Measurements from ENCODE around the gene WNT16.

WNT16 gene

DNA sequence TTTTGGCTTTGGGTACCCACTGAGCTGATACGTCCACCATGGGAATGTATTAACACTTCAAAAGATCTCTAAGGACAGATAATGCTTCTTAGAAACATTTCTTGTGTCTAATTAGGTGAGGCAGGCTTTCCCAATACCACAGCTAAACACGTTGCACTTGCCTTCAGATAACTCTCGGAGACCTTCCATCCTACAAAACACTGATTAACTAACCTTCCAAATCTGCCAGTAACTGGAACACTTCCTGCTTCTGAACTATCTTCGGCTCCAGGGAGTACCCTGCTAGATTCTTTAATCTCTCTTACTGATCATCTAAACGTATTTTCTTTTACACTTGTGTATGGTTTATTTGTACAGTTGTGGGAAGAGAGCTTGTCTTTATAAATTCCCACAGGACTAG is 1.1 kb upstream of the WNT16 start:
- no peak overlapping the region for H3K4me3 ChIP-seq (ENCODE audit: low read depth, low read length)
- TF ChIP-seq POLR2A (IDR thresholded peaks at IDR 0.05; ENCODE audit: extremely low read depth, insufficient read length) = no peak
- no peak for TF ChIP-seq MYC (IDR thresholded peaks at IDR 0.05; ENCODE audit: low read depth, low read length)
- TF ChIP-seq, protein P1, sequence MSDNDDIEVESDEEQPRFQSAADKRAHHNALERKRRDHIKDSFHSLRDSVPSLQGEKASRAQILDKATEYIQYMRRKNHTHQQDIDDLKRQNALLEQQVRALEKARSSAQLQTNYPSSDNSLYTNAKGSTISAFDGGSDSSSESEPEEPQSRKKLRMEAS (IDR thresholded peaks at IDR 0.05; ENCODE audit: low read depth, low read length) = no peak
- TF ChIP-seq, protein P2, sequence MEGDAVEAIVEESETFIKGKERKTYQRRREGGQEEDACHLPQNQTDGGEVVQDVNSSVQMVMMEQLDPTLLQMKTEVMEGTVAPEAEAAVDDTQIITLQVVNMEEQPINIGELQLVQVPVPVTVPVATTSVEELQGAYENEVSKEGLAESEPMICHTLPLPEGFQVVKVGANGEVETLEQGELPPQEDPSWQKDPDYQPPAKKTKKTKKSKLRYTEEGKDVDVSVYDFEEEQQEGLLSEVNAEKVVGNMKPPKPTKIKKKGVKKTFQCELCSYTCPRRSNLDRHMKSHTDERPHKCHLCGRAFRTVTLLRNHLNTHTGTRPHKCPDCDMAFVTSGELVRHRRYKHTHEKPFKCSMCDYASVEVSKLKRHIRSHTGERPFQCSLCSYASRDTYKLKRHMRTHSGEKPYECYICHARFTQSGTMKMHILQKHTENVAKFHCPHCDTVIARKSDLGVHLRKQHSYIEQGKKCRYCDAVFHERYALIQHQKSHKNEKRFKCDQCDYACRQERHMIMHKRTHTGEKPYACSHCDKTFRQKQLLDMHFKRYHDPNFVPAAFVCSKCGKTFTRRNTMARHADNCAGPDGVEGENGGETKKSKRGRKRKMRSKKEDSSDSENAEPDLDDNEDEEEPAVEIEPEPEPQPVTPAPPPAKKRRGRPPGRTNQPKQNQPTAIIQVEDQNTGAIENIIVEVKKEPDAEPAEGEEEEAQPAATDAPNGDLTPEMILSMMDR (IDR thresholded peaks at IDR 0.05; ENCODE audit: low read depth, low read length) = no peak
- no peak for DNase-seq (ENCODE audit: low read depth)

DNA sequence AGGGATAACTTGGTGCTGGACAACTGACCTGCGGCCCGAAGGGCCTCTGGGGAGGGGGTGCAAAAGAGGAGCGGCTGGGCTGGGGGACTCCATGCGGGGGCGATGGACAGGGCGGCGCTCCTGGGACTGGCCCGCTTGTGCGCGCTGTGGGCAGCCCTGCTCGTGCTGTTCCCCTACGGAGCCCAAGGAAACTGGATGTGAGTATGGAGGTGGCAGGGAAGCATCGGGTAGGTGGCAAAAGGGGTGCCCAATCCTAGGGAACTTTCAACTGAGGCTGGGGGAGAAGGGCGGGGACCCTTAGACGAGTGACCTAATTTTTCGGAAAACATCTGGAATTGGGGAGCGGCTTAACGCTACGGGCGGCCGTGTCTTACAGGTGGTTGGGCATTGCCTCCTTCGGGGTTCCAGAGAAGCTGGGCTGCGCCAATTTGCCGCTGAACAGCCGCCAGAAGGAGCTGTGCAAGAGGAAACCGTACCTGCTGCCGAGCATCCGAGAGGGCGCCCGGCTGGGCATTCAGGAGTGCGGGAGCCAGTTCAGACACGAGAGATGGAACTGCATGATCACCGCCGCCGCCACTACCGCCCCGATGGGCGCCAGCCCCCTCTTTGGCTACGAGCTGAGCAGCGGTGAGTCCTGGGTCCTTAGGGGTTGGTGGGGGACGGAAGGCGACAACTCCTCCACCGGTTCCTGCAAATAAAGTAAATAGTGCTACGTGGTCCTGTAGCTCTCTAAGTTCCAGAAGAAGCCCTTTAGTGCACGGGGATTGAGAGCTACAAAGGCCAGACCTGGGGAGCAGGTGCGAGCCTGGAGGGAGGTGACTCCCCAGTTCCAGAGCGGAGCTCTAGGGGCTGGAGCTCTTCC is 622 bp downstream of the WNT16 start:
- no peak overlapping the region for H3K4me3 ChIP-seq (ENCODE audit: low read depth, low read length)
- TF ChIP-seq MYC (IDR thresholded peaks at IDR 0.05; ENCODE audit: low read depth, low read length) (no peak), POLR2A (IDR thresholded peaks at IDR 0.05; ENCODE audit: extremely low read depth, insufficient read length) (no peak)
- TF ChIP-seq, protein P1 (IDR thresholded peaks at IDR 0.05; ENCODE audit: low read depth, low read length) = no peak
- TF ChIP-seq, protein P2 (IDR thresholded peaks at IDR 0.05; ENCODE audit: low read depth, low read length) = no peak
- no peak for DNase-seq (ENCODE audit: low read depth)

DNA sequence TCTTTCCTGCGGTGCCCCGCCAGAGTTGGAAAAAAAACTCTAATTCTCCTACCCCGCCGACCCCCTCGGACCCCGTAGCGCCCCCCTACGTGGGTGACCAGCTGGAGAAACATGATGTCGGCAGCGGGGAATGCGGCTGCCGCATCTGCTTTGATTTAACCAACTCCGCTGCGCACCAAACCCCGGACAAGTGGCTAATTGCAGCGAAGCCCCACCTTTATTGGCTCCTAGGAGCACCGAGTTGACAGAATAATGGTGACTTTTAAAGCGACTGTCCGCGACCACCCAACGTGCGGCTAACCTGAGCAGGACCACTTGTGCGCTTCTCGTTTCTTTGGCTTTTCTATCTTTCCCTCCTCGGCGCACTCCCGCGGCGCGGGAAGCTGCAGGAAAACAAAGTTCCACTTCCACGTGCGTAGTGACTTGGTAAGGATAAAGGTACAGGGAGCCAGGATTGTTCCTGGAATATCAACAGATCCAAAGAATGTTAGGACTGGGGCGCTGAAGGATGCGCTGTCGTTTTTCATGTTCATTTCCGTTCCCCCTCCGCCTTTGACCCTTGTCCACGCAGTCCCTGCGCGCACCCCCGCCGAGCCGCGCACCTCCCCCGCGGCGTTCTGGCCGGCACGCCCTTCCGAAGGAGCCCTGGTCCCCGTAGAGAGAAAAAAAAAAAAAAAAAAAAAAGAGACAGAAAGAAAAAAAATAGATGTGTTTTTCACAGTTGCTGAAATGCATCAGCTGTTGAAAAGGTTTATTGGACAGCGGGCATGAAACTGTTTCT is 1.4 kb downstream of the WNT16 start:
- H3K4me3 ChIP-seq (ENCODE audit: low read depth, low read length) = no peak overlapping the region
- TF ChIP-seq, protein P2 (IDR thresholded peaks at IDR 0.05; ENCODE audit: low read depth, low read length) = no peak
- no peak for TF ChIP-seq POLR2A (IDR thresholded peaks at IDR 0.05; ENCODE audit: extremely low read depth, insufficient read length)
- no peak for TF ChIP-seq MYC (IDR thresholded peaks at IDR 0.05; ENCODE audit: low read depth, low read length)
- TF ChIP-seq, protein P1 (IDR thresholded peaks at IDR 0.05; ENCODE audit: low read depth, low read length) = no peak
- no peak for DNase-seq (ENCODE audit: low read depth)

DNA sequence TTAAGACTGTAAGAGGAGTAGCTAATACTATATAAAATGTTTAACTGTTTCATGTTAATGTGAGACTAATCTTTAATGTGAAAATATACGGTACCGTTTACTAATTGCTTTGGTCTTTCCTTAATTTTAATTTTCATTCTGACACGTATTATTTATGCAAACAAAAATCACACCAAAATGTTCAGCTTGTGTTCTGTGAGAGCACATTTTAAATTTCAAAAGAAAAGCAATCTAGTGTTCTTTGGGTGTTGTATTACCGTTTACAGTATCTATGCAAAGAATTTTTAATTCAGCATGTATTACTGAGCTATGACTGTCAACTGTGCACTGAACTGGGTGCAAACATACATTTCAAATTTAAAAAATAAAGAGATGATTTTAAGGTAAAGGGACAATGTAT is 2.2 kb downstream of the WNT16 start:
- no peak overlapping the region for H3K4me3 ChIP-seq (ENCODE audit: low read depth, low read length)
- TF ChIP-seq MYC (IDR thresholded peaks at IDR 0.05; ENCODE audit: low read depth, low read length) (no peak), POLR2A (IDR thresholded peaks at IDR 0.05; ENCODE audit: extremely low read depth, insufficient read length) (no peak)
- TF ChIP-seq, protein P2 (IDR thresholded peaks at IDR 0.05; ENCODE audit: low read depth, low read length) = no peak
- TF ChIP-seq, protein P1 (IDR thresholded peaks at IDR 0.05; ENCODE audit: low read depth, low read length) = no peak
- DNase-seq (ENCODE audit: low read depth) = no peak

DNA sequence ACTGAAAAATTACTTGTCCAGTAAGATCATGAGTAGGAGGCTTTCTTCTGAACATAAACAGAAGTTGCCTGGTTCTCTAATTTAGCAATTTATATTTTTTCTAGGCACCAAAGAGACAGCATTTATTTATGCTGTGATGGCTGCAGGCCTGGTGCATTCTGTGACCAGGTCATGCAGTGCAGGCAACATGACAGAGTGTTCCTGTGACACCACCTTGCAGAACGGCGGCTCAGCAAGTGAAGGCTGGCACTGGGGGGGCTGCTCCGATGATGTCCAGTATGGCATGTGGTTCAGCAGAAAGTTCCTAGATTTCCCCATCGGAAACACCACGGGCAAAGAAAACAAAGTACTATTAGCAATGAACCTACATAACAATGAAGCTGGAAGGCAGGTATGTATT is 2.8 kb downstream of the WNT16 start:
- TF ChIP-seq MYC (IDR thresholded peaks at IDR 0.05; ENCODE audit: low read depth, low read length) (no peak), POLR2A (IDR thresholded peaks at IDR 0.05; ENCODE audit: extremely low read depth, insufficient read length) (no peak)
- TF ChIP-seq, protein P2 (IDR thresholded peaks at IDR 0.05; ENCODE audit: low read depth, low read length) = no peak
- TF ChIP-seq, protein P1 (IDR thresholded peaks at IDR 0.05; ENCODE audit: low read depth, low read length) = no peak
- DNase-seq (ENCODE audit: low read depth) = no peak
- H3K4me3 ChIP-seq (ENCODE audit: low read depth, low read length) = no peak overlapping the region

Data from NB4 (cell line).